K562 (cell line): ENCODE measurements around the gene HOXD9. TPM values are rescaled to one million over a fixed set of nuclear protein-coding genes. Genes with fewer than 3 reads are reported as not detected.

ENCODE experiments used
- ATAC-seq: fragments of 200-7000 bp; cut with Tn5 transposase; 3 replicates; pipeline ENCODE4 v1.9.1; 2020; ENCODE audit warnings: moderate library complexity
- BruUV-seq: library from RNA; stranded (reverse); fragments of 400-500 nt; replicated peaks from 2 replicates; lab custom pipeline; 2021; lab: Mats Ljungman, UMichigan
- CTCF ChIA-PET: fragments of 300-600 bp; formaldehyde crosslinking; extraction: SDS; loops from one replicate; lab custom pipeline; 2021; ENCODE audit warnings: low intra/inter-chr PET ratio; lab: Yijun Ruan, JAX
- POLR2A ChIA-PET: fragments of 300-600, 350-650 bp; sonication (Branson Sonifier 250); formaldehyde crosslinking; extraction: SDS; loops from one replicate; lab custom pipeline; 2021; ENCODE audit warnings: antibody characterized with exemption, inconsistent platforms; lab: Yijun Ruan, JAX
- DNase-seq, 4 experiments: peaks; one replicate each; pipeline versions ENCODE4 v3.0.0 to v3.0.0-alpha.2; 2011 to 2018; ENCODE audit warnings: low spot score in 3 of 4, mixed read lengths in 3 of 4; ENCODE audit errors: extremely low read depth in 1 of 4
- FAIRE-seq: peaks from 2 replicates; lab custom pipeline; 2011; peaks lifted over from hg19 to GRCh38; lab: Jason Lieb, UNC
- H2AFZ ChIP-seq: 2 replicates; pipeline ENCODE4 v1.6.0; 2011; ENCODE audit warnings: low read depth, low read length, control low read depth, inconsistent platforms
- H3K27ac ChIP-seq: fragments of 200-600 bp; 3 replicates; pipeline ENCODE4 v1.8.0; 2011; ENCODE audit warnings: low read depth, mild to moderate bottlenecking, control low read depth, inconsistent platforms, low read length, moderate library complexity, mixed read lengths; ENCODE audit errors: extremely low read depth
- H3K27me3 ChIP-seq, 2 experiments: fragments of 300-600 bp in 1 of 2; 2 replicates in 1 of 2; 3 replicates in 1 of 2; pipeline versions ENCODE4 v1.6.0 to v1.8.0; 2011; ENCODE audit warnings: inconsistent platforms in 2 of 2, low read length in 2 of 2, mild to moderate bottlenecking in 1 of 2, mixed read lengths in 1 of 2, moderate library complexity in 1 of 2; ENCODE audit not compliant: control insufficient read depth in 2 of 2, insufficient read depth in 2 of 2
- H3K36me3 ChIP-seq: fragments of 300-600 bp; 3 replicates; pipeline ENCODE4 v1.8.0; 2011; ENCODE audit warnings: mild to moderate bottlenecking, low read length, inconsistent platforms; ENCODE audit not compliant: control insufficient read depth, insufficient read depth
- H3K4me1 ChIP-seq, 2 experiments: fragments of 200-600 bp in 1 of 2; replicated peaks in 1 of 2; 2 replicates in 1 of 2; 3 replicates in 1 of 2; pipeline versions ENCODE4 v1.5.1 to v1.8.0; 2011; ENCODE audit warnings: inconsistent platforms in 2 of 2, low read length in 2 of 2, mild to moderate bottlenecking in 1 of 2, mixed read lengths in 1 of 2, moderate library complexity in 1 of 2; ENCODE audit not compliant: control insufficient read depth in 2 of 2, insufficient read depth in 2 of 2
- H3K4me2 ChIP-seq: 2 replicates; pipeline ENCODE4 v1.6.1; 2011; ENCODE audit warnings: low read length, control low read depth, inconsistent platforms, mixed read lengths; ENCODE audit not compliant: insufficient read depth
- H3K4me3 ChIP-seq: fragments of 200-600 bp; sonication (generic), shearing (Covaris generic); 2 replicates; pipeline ENCODE4 v1.5.1; 2016; ENCODE audit warnings: control low read depth, inconsistent platforms
- H3K79me2 ChIP-seq: fragments of 200-600 bp; 3 replicates; pipeline ENCODE4 v1.8.0; 2011; ENCODE audit warnings: low read length, inconsistent platforms; ENCODE audit not compliant: control insufficient read depth, insufficient read depth
- H3K9ac ChIP-seq, 2 experiments: 2 replicates each; pipeline versions ENCODE4 v1.6.0 to v1.6.1; 2011; ENCODE audit warnings: low read depth in 2 of 2, low read length in 2 of 2, control low read depth in 1 of 2, inconsistent platforms in 1 of 2, mild to moderate bottlenecking in 1 of 2, mixed read lengths in 1 of 2; ENCODE audit not compliant: insufficient read depth in 1 of 2
- H3K9me1 ChIP-seq: one replicate; pipeline ENCODE4 v1.6.0; 2011; ENCODE audit warnings: inconsistent platforms, mild to moderate bottlenecking, low read length, moderate library complexity; ENCODE audit not compliant: control insufficient read depth, insufficient read depth
- H3K9me3 ChIP-seq: replicated peaks from 2 replicates; pipeline ENCODE4 v1.5.1; 2011; ENCODE audit warnings: low read depth, low read length, inconsistent platforms; ENCODE audit not compliant: control insufficient read depth, insufficient read depth
- H4K20me1 ChIP-seq: replicated peaks from 2 replicates; pipeline ENCODE4 v1.6.1; 2011; ENCODE audit warnings: low read length, inconsistent platforms, mixed read lengths; ENCODE audit not compliant: control insufficient read depth, insufficient read depth
- ARNT ChIP-seq, 2 experiments: fragments of 450-650 bp; IDR thresholded peaks; 2 replicates each; pipeline ENCODE4 v1.6.1; 2016; ENCODE audit warnings: mild to moderate bottlenecking in 1 of 2
- JUND ChIP-seq, 2 experiments: IDR thresholded peaks; 2 replicates in 1 of 2; 3 replicates in 1 of 2; pipeline ENCODE4 v1.6.1; 2011; ENCODE audit warnings: borderline replicate concordance in 2 of 2, low read depth in 2 of 2, low read length in 2 of 2, improper control_type of control experiment in 1 of 2, missing biosample characterization in 1 of 2, missing genetic modification characterization in 1 of 2, missing genetic modification reagents in 1 of 2
- MCM3 ChIP-seq: fragments of 450-650 bp; IDR thresholded peaks from 2 replicates; pipeline ENCODE4 v1.6.1; 2016
- MXD1 ChIP-seq: fragments of 250-450 bp; sonication (Bioruptor Pico); IDR thresholded peaks from 2 replicates; pipeline ENCODE4 v1.8.0; 2021; ENCODE audit warnings: borderline replicate concordance, mild to moderate bottlenecking, moderate library complexity; ENCODE audit not compliant: poor library complexity, severe bottlenecking
- RUNX1 ChIP-seq: sonication (generic); IDR thresholded peaks from 2 replicates; pipeline ENCODE4 v1.6.1; 2016; ENCODE audit warnings: antibody characterized with exemption, low read depth
- SAP30 ChIP-seq: fragments of 200-600 bp; sonication (generic); IDR thresholded peaks from 2 replicates; pipeline ENCODE4 v1.6.1; 2012; ENCODE audit warnings: borderline replicate concordance, low read depth, mild to moderate bottlenecking, moderate library complexity, low read length, control low read depth, inconsistent platforms; ENCODE audit not compliant: insufficient read depth, poor library complexity, severe bottlenecking
- SETDB1 ChIP-seq: IDR thresholded peaks from one replicate; pipeline ENCODE4 v1.6.1; 2012; ENCODE audit warnings: low read length, control low read depth, inconsistent platforms
- SMAD4 ChIP-seq: fragments of 250-450 bp; sonication (Bioruptor Pico); conservative IDR thresholded peaks from 2 replicates; pipeline ENCODE4 v1.8.0; 2021; ENCODE audit warnings: inconsistent platforms, mild to moderate bottlenecking, moderate library complexity
- TARDBP ChIP-seq: fragments of 450-650 bp; IDR thresholded peaks from 2 replicates; pipeline ENCODE4 v1.6.1; 2016
- ZNF347 ChIP-seq: fragments of 450-650 bp; formaldehyde crosslinking; IDR thresholded peaks from 2 replicates; pipeline ENCODE4 v1.4.0; 2020; ENCODE audit warnings: low read depth, mild to moderate bottlenecking, moderate library complexity
- ZNF644 ChIP-seq: fragments of 200-800 bp; sonication (Bioruptor generic); IDR thresholded peaks from 2 replicates; pipeline ENCODE4 v1.6.1; 2016; ENCODE audit warnings: low read depth, missing genetic modification characterization, missing compliant biosample characterization
- ZNF830 ChIP-seq: fragments of 250-450 bp; sonication (Bioruptor Pico); IDR thresholded peaks from 2 replicates; pipeline ENCODE4 v1.5.0; 2021; ENCODE audit warnings: mild to moderate bottlenecking
- in situ Hi-C: fragments of 300-500 bp; cut with MboI; formaldehyde crosslinking; loops from 4 replicates; pipeline ENCODE4 v1.15.0; 2018; ENCODE audit warnings: inconsistent platforms, mixed read lengths
- intact Hi-C: fragments of 100-400 bp; cut with micrococcal nuclease; formaldehyde crosslinking; loops from 2 replicates; pipeline ENCODE4 v1.14.2; 2022
- polyA plus RNA-seq, 8 experiments: library from polyadenylated mRNA; depleted of rRNA in 4 of 8; stranded (reverse) in 5 of 8; unstranded in 3 of 8; fragments of >200 nt; fragmentation: Nextera tagmentation in 2 of 8; fragmentation: Illumina TruSeq in 1 of 8; extraction: Ambion mirVana in 2 of 8; extraction: Trizol in 1 of 8; gene quantifications; 2 replicates each; pipeline versions ENCODE4 v1.2.1 to v1.2.3, GENCODE V29; 2011 to 2014; ENCODE audit warnings: inconsistent platforms in 1 of 8, missing spikeins in 1 of 8
- total RNA-seq, 7 experiments: library from RNA; depleted of rRNA in 6 of 7; stranded (reverse); fragments of >200 nt in 6 of 7; fragmentation: Illumina TruSeq in 2 of 7; extraction: Trizol in 2 of 7; gene quantifications; 2 replicates each; pipeline versions ENCODE4 v1.2.1 to v1.2.3, GENCODE V29; 2011 to 2021; ENCODE audit warnings: low replicate concordance in 1 of 7
- TF ChIP-seq, protein P1 (sequence below): fragments of 450-650 bp; formaldehyde crosslinking; IDR thresholded peaks from 2 replicates; pipeline ENCODE4 v1.4.0; 2022; ENCODE audit warnings: missing genetic modification characterization
- TF ChIP-seq, protein P2 (sequence below): fragments of 250-450 bp; sonication (Bioruptor Pico); IDR thresholded peaks from 2 replicates; pipeline ENCODE4 v1.8.0; 2021; ENCODE audit warnings: moderate library complexity, mild to moderate bottlenecking, inconsistent platforms
- TF ChIP-seq, protein P3 (sequence below): IDR thresholded peaks from 2 replicates; pipeline ENCODE4 v1.6.1; 2014; ENCODE audit warnings: antibody characterized with exemption

HOXD9 gene
- total and polyA plus RNA-seq, 9 of the 15 experiments (the other 6 are each of a cell fraction or from before 2014, with no cell fraction given): not detected

- DNase-seq: no peak
- BruUV-seq: no TSS peak
- intact Hi-C loops: loop anchor here (10.0 kb wide), 2 partner anchors 228 to 1608 kb away; no protein-coding TSS in a partner anchor
- TF ChIP-seq MXD1 (CRISPR knock-in tag) (no peak), ZNF644 (tag) (no peak), RUNX1 (no peak), ARNT (IDR thresholded peaks at IDR 0.05) (no peak), SETDB1 (no peak), MCM3 (no peak), SAP30 (no peak), ZNF347 (no peak), TARDBP (no peak), SMAD4 (CRISPR knock-in tag) (no peak), JUND (IDR thresholded peaks at IDR 0.05; ENCODE audit: borderline replicate concordance, low read depth, low read length) (no peak), JUND (tag; IDR thresholded peaks at IDR 0.05; ENCODE audit: borderline replicate concordance, low read depth, low read length) (no peak), ZNF830 (CRISPR knock-in tag) (no peak)
- TF ChIP-seq, protein P1, sequence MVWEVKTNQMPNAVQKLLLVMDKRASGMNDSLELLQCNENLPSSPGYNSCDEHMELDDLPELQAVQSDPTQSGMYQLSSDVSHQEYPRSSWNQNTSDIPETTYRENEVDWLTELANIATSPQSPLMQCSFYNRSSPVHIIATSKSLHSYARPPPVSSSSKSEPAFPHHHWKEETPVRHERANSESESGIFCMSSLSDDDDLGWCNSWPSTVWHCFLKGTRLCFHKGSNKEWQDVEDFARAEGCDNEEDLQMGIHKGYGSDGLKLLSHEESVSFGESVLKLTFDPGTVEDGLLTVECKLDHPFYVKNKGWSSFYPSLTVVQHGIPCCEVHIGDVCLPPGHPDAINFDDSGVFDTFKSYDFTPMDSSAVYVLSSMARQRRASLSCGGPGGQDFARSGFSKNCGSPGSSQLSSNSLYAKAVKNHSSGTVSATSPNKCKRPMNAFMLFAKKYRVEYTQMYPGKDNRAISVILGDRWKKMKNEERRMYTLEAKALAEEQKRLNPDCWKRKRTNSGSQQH: no peak
- TF ChIP-seq, protein P2, sequence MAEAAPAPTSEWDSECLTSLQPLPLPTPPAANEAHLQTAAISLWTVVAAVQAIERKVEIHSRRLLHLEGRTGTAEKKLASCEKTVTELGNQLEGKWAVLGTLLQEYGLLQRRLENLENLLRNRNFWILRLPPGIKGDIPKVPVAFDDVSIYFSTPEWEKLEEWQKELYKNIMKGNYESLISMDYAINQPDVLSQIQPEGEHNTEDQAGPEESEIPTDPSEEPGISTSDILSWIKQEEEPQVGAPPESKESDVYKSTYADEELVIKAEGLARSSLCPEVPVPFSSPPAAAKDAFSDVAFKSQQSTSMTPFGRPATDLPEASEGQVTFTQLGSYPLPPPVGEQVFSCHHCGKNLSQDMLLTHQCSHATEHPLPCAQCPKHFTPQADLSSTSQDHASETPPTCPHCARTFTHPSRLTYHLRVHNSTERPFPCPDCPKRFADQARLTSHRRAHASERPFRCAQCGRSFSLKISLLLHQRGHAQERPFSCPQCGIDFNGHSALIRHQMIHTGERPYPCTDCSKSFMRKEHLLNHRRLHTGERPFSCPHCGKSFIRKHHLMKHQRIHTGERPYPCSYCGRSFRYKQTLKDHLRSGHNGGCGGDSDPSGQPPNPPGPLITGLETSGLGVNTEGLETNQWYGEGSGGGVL (CRISPR knock-in tag): no peak
- TF ChIP-seq, protein P3, sequence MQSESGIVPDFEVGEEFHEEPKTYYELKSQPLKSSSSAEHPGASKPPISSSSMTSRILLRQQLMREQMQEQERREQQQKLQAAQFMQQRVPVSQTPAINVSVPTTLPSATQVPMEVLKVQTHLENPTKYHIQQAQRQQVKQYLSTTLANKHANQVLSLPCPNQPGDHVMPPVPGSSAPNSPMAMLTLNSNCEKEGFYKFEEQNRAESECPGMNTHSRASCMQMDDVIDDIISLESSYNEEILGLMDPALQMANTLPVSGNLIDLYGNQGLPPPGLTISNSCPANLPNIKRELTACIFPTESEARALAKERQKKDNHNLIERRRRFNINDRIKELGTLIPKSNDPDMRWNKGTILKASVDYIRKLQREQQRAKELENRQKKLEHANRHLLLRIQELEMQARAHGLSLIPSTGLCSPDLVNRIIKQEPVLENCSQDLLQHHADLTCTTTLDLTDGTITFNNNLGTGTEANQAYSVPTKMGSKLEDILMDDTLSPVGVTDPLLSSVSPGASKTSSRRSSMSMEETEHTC: no peak
- Histone ChIP-seq H3K9me1 (no peaks in the 10 kb centered on the region), H3K27me3 (peaks cover 54 to 57% of the 10 kb centered on the region in 2 experiments), H3K36me3 (no peaks in the 10 kb centered on the region), H3K9ac (no peak overlapping the region), H2AFZ (no peak overlapping the region), H3K9me3 (no peaks in the 10 kb centered on the region), H3K4me2 (no peak overlapping the region), H3K4me3 (no peak overlapping the region), H4K20me1 (no peaks in the 10 kb centered on the region; the same call in 1 of the 2 replicates), H3K79me2 (no peaks in the 10 kb centered on the region), H3K4me1 (peaks cover 0 to 3% of the 10 kb centered on the region in 2 experiments; a peak in 1 of 5 replicates), H3K27ac (no peak overlapping the region)
- no peak for ATAC-seq
- no peak for FAIRE-seq
- in situ Hi-C loops: loop anchor here (25.0 kb wide), 2 partner anchors 666 to 1616 kb away; no protein-coding TSS in a partner anchor
- POLR2A ChIA-PET: no interaction called here
- CTCF ChIA-PET: no interaction called here
These were observed 24.1 kb downstream of the HOXD9 start for GRCh38 chr2:176146645-176147044.
